A673 (cell line): ENCODE data around the gene SCAF1.

Source experiments
- CTCF ChIP-seq: fragments of 300-800, 200-600 bp; sonication (generic); conservative IDR thresholded peaks from 2 replicates; pipeline ENCODE4 v1.5.1; 2017; ENCODE audit warnings: low read depth, mild to moderate bottlenecking, antibody characterized with exemption, low read length, moderate library complexity, mixed read lengths
- EZH2 ChIP-seq: fragments of 200-600 bp; sonication (generic); IDR thresholded peaks from 2 replicates; pipeline ENCODE4 v1.6.1; 2017; ENCODE audit warnings: borderline replicate concordance, low read depth, mild to moderate bottlenecking, mixed read lengths, antibody characterized with exemption, low read length; ENCODE audit not compliant: poor library complexity, severe bottlenecking

- TF ChIP-seq EZH2 (no peak), CTCF (no peak)
Measured at GRCh38 chr19:49639401-49640112, 2.5 kb upstream of the SCAF1 start.
